KG1 (cell line): ENCODE results near the gene ZNF224.
"Not testable (repeated sequence)": the region's sequence is repeated elsewhere in the genome, so short reads cannot be mapped to it uniquely, and the experiment has no call there.

Experiments used
- DNase-seq: peaks from one replicate; lab custom pipeline; 2025; lab: John Stamatoyannopoulos, UW

Gene ZNF224

DNA sequence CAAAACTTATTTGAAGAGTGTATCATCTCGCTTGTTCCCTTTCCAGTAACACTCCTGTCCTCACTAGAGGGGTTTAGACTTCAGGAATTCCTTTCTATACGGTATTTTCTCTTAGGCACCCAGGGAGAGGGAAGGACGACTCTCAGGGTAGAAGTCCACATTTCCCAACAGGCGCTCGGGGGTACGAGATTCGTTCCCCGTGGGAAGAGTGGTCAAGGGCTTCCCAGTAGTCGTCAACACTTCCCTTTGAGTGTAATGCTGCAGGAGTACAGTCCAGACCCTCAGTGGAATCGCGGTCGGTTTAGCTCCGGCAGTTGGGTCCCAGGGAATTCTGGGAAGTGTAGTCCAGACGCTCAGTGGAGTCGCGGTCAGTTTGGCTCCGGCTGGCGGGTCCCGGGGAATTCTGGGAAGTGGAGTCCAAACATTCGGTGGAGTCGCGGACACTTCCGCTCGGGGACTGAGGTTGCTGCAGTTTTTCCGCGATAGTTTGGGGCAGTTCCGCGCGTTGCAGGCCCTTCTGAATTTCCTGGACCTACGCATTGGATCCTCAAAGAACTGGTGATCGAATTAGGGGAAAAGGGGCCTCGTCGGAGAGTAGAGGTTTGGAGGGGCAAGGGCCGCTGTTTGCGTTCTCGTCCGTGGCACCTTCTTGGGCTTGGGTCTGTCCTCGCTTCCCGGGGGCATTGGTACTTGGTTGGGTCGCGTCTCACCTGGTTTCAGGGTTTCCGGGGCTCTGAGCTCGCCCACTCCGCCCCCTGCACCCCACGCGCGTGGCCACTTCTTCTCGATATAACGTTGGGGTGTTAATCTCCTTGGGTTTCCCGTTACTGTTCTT, at the start of gene ZNF224:
ZNF224 (plus strand) TSS at position 431 of the 835 bp plus-strand sequence. CDS start 3,513 bp downstream, outside the sequence.
- DNase-seq, result peak; percentile 87

- no peak for DNase-seq
These were observed 43.2 kb upstream of the ZNF224 start for GRCh38 chr19:44050740-44051649.

- DNase-seq, result peak; percentile 76
These were observed 42.3 kb upstream of the ZNF224 start, which contains the start of gene ZNF223 for GRCh38 chr19:44051650-44052402. ZNF223 (plus strand) TSS chr19:44052036; CDS start chr19:44055177, 3,141 bp downstream.

DNA sequence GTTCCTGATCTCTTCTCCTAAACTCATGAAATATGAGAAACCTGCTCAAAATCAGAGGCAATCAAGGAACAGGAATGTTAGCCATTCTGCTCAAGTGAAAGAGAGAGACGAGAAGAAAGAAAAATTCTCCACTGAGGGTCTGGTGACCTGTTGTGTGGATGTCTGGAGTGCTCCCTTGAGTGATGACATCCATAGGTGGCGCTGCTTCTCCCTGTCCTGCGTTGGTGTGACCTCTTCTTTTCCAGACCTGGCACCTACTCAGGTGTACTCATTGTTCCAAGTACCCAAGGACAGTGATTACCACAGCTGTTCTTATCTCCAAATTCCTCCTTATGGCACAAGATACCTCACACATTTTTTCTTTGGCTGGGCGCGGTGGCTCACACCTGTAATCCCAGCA, 38.3 kb upstream of the ZNF224 start:
- no peak for DNase-seq

GRCh38 chr19:44059229-44059628, 34.9 kb upstream of the ZNF224 start:
- DNase-seq, result no peak

DNA sequence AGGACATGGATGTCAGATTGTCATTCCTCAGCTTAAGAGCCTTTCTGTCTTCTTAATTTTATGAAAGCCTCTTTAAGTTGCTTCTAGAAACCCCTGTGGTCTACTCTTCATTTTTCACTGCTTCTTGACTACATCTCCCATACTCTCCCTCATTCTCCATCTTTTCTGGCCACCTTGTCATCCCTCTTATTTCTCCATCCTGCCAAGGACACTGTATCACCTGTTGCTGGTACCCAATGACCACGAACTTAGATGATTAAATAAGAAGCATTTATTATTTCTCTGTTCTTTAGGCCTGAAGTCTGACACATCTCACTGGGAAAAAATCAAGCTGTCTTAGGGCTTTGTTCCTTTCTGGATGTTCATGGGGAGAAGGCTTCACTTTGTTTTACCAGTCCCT, 33.1 kb upstream of the ZNF224 start:
- no peak for DNase-seq

DNA sequence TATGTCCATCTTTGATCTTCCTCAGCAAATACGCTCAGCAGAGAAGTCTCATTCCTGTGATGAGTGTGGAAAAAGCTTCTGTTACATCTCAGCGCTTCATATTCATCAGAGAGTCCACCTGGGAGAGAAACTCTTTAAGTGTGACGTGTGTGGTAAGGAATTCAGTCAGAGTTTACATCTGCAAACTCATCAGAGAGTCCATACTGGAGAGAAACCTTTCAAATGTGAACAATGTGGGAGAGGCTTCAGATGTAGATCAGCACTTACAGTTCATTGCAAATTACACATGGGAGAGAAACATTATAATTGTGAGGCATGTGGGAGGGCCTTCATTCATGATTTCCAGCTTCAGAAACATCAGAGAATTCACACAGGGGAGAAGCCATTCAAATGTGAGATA, 27.9 kb upstream of the ZNF224 start:
- no peak for DNase-seq

DNA sequence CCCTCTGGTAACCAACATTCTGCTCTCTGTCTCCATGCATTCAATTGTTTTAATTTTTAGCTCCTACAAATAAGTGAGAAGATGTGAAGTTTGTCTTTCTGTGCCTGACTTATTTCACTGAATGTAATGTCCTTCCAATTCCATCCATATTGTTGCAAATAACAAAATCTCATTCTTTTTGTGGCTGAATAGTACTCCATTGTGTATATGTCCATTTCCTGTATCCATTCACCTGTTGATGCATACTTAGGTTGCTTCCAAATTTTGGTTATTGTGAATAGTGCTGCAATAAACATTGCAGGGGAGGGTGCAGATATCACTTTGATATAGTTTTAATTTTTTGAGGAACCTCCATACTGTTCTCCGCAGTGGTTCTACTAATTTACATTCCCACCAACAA, 24.7 kb upstream of the ZNF224 start:
- no peak for DNase-seq

DNA sequence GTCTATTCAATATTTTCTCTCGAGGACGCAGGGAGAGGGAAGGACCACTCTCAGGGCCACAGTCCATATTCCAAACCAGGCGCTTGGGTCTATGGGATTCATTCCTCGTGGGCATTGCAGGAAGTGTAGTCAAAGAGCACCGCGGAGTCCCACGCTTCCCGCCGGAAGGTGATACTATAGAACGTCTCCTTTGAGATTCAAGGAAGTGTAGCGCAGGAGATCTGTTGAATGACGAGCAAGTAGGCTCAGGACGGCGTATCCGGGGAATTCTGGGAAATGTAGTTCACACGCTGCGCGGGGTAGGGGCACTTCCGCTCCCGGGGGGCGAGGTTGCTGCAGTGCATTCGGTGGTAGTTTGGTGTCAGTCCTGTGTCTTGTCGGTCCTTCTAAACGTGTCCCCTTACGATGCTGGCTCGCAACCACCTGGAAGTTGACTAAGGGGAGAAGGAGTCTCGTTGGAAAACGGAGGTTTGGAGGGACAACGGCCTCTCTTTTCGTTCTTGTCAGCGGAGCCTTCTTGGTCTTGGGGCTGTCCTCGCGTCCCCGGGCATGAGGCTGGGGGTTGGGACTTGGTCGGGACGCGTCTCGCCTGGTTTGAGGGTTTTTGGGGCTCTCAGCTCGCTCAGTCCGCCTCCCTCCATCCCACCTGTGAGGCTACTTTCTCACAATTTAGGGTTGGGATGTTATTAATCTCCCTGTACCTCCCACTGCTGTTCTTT, 22.2 kb upstream of the ZNF224 start, which contains the start of gene ZNF284:
ZNF284 (plus strand) TSS at position 336 of the 719 bp plus-strand sequence. CDS start 4,231 bp downstream, outside the sequence.
- peak; percentile 75 for DNase-seq

DNA sequence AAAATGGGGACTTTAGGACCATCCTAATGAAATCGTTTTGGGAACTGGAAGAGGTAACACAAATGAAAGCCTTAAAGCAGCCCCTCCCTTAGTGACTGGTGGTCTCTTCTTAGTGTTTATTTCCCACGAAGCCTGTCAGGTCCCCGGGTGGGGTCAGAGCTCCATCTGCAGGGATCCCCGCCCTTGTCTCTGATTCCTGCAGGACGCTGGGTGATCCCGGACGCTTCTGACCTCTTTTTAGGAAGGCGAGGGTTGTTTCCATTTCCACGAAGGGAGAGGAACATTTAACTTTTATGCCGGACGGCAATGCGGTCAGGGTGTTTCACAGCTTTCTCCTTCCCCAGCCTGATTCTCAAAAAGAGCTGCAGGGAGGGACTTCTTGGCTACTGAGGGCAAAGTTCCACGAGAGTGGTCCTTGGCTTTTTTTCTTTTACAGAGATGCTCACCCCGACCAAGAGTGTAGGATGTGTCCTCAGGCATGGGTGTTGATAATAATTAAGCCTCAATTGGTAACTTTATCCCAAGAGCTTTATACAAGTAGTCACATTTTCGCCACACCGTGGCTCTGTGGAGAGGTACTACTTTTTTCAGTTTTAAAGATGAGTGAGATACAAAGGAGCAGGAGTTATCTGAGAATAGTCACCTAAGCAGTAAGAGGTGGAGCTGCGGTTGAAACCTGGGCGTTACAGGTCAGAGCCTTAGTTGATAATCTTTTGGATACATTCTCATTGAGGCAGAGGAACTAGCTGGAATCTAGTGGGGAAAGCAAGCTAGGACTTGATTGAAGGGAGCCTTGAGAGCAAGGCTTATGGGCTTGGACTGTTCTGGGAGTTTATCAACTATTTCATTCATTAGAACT, 21.4 kb upstream of the ZNF224 start:
- DNase-seq, result no peak

DNA sequence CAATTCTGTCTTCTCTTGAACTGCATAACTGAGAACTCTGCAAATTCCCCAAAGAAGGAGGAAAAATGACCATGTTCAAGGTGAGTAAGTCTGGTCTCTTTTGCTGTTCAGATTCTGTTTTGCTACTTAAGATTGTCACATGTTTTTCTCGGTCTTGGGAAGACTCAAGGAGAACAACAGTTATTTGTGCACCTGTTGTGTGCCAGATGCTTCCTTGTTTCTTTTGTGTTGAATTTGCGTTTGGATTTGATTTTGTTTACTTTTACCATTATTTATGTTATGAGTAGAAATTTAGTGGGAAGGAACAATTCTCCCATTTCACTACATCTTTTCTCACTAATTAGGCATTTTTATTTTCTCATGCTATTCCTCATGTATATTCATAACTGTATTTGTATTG, 17.8 kb upstream of the ZNF224 start:
- no peak for DNase-seq

GRCh38 chr19:44092108-44092507, 2.1 kb upstream of the ZNF224 start:
- no peak for DNase-seq

DNA sequence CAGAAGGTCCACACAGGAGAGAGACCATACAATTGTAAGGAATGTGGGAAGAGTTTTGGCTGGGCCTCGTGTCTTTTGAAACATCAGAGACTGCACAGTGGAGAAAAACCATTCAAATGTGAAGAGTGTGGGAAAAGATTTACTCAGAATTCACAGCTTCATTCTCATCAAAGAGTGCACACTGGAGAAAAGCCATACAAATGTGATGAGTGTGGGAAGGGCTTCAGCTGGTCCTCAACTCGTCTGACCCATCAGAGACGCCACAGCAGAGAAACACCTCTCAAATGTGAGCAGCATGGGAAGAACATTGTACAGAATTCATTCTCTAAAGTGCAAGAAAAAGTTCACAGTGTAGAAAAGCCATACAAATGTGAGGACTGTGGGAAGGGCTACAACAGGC, 13.6 kb downstream of the ZNF224 start:
- no peak for DNase-seq

- DNase-seq, result no peak
These were observed 15.3 kb downstream of the ZNF224 start for GRCh38 chr19:44109458-44109857.

DNA sequence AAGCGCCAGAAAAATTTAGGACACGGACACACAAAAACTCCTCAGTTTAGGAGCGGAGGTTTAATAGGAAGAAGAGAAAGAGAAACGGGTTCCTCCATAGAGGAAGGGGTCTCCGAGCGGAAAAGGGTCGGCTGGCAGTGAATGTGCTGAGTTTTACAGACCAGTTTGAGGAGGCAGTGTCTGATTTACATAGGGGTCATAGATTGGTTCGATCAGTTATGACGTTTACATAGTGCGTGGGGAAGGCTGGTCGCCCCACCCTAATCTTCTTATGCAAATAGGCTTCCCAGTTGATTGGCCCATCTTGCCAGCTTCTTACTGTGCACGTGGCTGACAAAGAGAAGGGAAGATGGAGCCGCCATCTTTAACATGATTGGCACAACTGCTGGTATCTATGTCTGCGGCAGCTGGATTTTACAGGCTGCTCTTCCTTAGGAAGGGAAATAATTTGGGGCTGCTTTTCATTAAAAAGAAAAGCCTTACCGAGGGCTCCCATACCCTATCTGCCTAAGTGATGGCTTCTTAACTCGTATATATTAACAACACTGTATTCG, 17.8 kb downstream of the ZNF224 start:
- no peak for DNase-seq

GRCh38 chr19:44112802-44113137, 18.6 kb downstream of the ZNF224 start:
- no peak for DNase-seq

DNA sequence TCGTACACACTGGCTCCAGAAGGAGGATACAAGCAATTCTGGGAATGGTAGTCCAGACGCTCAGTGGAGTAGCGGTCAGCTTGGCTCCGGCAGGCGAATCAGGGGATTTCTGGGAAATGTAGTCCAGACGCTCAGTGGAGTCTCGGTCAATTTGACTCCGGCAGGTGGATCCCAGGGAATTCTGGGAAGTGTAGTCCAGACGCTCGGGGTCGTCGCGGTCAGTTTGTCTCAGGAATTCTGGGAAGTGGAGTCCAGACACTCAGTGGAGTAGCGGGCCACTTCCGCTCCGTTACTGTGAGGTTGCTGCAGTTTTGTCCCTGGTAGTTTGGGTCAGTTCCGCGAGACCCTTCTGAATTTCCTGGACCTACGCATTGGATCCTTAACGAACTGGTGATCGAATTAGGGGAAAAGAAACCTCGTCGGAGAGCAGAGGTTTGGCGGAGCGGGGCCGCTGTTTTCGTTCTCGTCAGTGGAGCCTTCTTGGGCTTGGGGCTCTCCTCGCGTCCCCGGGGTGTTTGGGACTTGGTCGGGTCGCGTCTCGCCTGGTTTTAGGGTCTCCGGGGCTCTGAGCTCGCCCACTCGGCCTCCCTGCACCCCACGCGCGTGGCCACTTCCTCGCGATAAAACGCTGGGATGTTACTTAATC, 19.1 kb downstream of the ZNF224 start, which contains the start of gene ZNF225:
ZNF225 (plus strand) TSS at position 262 of the 646 bp plus-strand sequence. CDS start 2,429 bp downstream, outside the sequence.
- DNase-seq, result peak; percentile 94

- DNase-seq, result peak; percentile 44
These were observed 19.7 kb downstream of the ZNF224 start for GRCh38 chr19:44113784-44114390.

- DNase-seq, result not testable (repeated sequence)
These were observed 27.0 kb downstream of the ZNF224 start for GRCh38 chr19:44121162-44121561.
